IPS-18a (cell line): ENCODE data around the gene TEX19.

Experiments used
- H3K27ac ChIP-seq: one replicate; pipeline ENCODE4 v1.5.1; 2013; ENCODE audit warnings: low read length
- H3K27me3 ChIP-seq: one replicate; pipeline ENCODE4 v1.6.1; 2013; ENCODE audit warnings: mild to moderate bottlenecking, low read length; ENCODE audit not compliant: control insufficient read depth, insufficient read depth
- H3K36me3 ChIP-seq: one replicate; pipeline ENCODE4 v1.6.1; 2013; ENCODE audit warnings: low read depth, low read length; ENCODE audit not compliant: control insufficient read depth
- H3K4me1 ChIP-seq: one replicate; pipeline ENCODE4 v1.6.1; 2013; ENCODE audit warnings: low read depth, low read length; ENCODE audit not compliant: control insufficient read depth
- H3K4me3 ChIP-seq: one replicate; pipeline ENCODE4 v1.5.1; 2013; ENCODE audit warnings: low read length
- H3K9ac ChIP-seq: one replicate; pipeline ENCODE4 v1.6.1; 2013; ENCODE audit warnings: mild to moderate bottlenecking, low read length, moderate library complexity
- H3K9me3 ChIP-seq: one replicate; pipeline ENCODE4 v1.6.1; 2013; ENCODE audit warnings: low read depth, low read length; ENCODE audit not compliant: control insufficient read depth

The TEX19 gene

GRCh38 chr17:82332669-82333278 lies 26.3 kb upstream of the TEX19 start:
- Histone ChIP-seq H3K9ac (no peak overlapping the region), H3K27ac (no peak overlapping the region), H3K9me3 (no peaks in the 10 kb centered on the region), H3K4me3 (peak overlapping the region; percentile 36), H3K27me3 (peaks cover 78% of the 10 kb centered on the region), H3K4me1 (peaks cover 5% of the 10 kb centered on the region), H3K36me3 (no peaks in the 10 kb centered on the region)

GRCh38 chr17:82333279-82334171 lies 25.5 kb upstream of the TEX19 start, which contains the start of gene SECTM1:
SECTM1 (minus strand) TSS chr17:82333766; CDS start chr17:82327240, 6,526 bp downstream.
- peak within 1 kb of the TSS; percentile 36 for H3K4me3 ChIP-seq

GRCh38 chr17:82334204-82334621 lies 24.8 kb upstream of the TEX19 start:
- no peaks in the 10 kb centered on the region for H3K36me3 ChIP-seq
- H3K27me3 ChIP-seq, result peaks cover 92% of the 10 kb centered on the region
- peaks cover 5% of the 10 kb centered on the region for H3K4me1 ChIP-seq
- no peak overlapping the region for H3K9ac ChIP-seq
- no peak overlapping the region for H3K27ac ChIP-seq
- H3K4me3 ChIP-seq, result no peak overlapping the region
- no peaks in the 10 kb centered on the region for H3K9me3 ChIP-seq

More at GRCh38 chr17:82333279-82334171, 25.5 kb upstream of the TEX19 start, which contains the start of gene SECTM1:
- Histone ChIP-seq H3K4me1 (peaks cover 5% of the 10 kb centered on the region), H3K9ac (no peak within 1 kb of the TSS), H3K27ac (no peak within 1 kb of the TSS), H3K36me3 (no peaks in the 10 kb centered on the region), H3K27me3 (peaks cover 85% of the 10 kb centered on the region), H3K9me3 (no peaks in the 10 kb centered on the region)

- Histone ChIP-seq H3K9me3 (no peaks in the 10 kb centered on the region), H3K27me3 (peaks cover 96% of the 10 kb centered on the region), H3K27ac (no peak overlapping the region), H3K4me3 (no peak overlapping the region), H3K4me1 (peaks cover 5% of the 10 kb centered on the region), H3K36me3 (no peaks in the 10 kb centered on the region), H3K9ac (no peak overlapping the region)
Measured at GRCh38 chr17:82334622-82335394, 24.2 kb upstream of the TEX19 start.

- Histone ChIP-seq H3K36me3 (no peaks in the 10 kb centered on the region), H3K4me1 (no peaks in the 10 kb centered on the region), H3K4me3 (no peak overlapping the region), H3K9ac (no peak overlapping the region), H3K27me3 (peaks cover 56% of the 10 kb centered on the region), H3K27ac (no peak overlapping the region), H3K9me3 (no peaks in the 10 kb centered on the region)
Measured at GRCh38 chr17:82338858-82339633, 20.0 kb upstream of the TEX19 start.

- Histone ChIP-seq H3K27me3 (peaks cover 47% of the 10 kb centered on the region), H3K27ac (no peak overlapping the region), H3K9ac (no peak overlapping the region), H3K9me3 (no peaks in the 10 kb centered on the region), H3K36me3 (no peaks in the 10 kb centered on the region), H3K4me1 (no peaks in the 10 kb centered on the region), H3K4me3 (no peak overlapping the region)
Measured at GRCh38 chr17:82339634-82340580, 19.1 kb upstream of the TEX19 start.

- Histone ChIP-seq H3K9me3 (no peaks in the 10 kb centered on the region), H3K27ac (no peak overlapping the region), H3K4me3 (no peak overlapping the region), H3K9ac (no peak overlapping the region), H3K4me1 (no peaks in the 10 kb centered on the region), H3K36me3 (no peaks in the 10 kb centered on the region), H3K27me3 (peaks cover 21% of the 10 kb centered on the region)
Measured at GRCh38 chr17:82342361-82343079, 16.5 kb upstream of the TEX19 start.

GRCh38 chr17:82343560-82343959 lies 15.5 kb upstream of the TEX19 start:
- H3K4me1 ChIP-seq, result no peaks in the 10 kb centered on the region
- no peak overlapping the region for H3K27ac ChIP-seq
- no peaks in the 10 kb centered on the region for H3K9me3 ChIP-seq
- no peak overlapping the region for H3K9ac ChIP-seq
- H3K36me3 ChIP-seq, result no peaks in the 10 kb centered on the region
- H3K4me3 ChIP-seq, result no peak overlapping the region
- H3K27me3 ChIP-seq, result peaks cover 11% of the 10 kb centered on the region

- Histone ChIP-seq H3K27ac (no peak overlapping the region), H3K9me3 (no peaks in the 10 kb centered on the region), H3K9ac (no peak overlapping the region), H3K27me3 (peaks cover 3% of the 10 kb centered on the region), H3K36me3 (no peaks in the 10 kb centered on the region), H3K4me1 (no peaks in the 10 kb centered on the region), H3K4me3 (no peak overlapping the region)
Measured at GRCh38 chr17:82344175-82344907, 14.7 kb upstream of the TEX19 start.
